ENCODE results near the gene RNU1-2.

RNU1-2 gene

GRCh38 chr1:16905110-16905867 lies 9.5 kb downstream of the RNU1-2 start:
- Histone ChIP-seq H3K4me2 (ENCODE audit: low read depth, low read length) (peak overlapping the region; percentile 76), H3K79me2 (ENCODE audit: low read length) (no peaks in the 10 kb centered on the region), H3K36me3 (replicated peaks; ENCODE audit: insufficient read depth, low read length) (no peaks in the 10 kb centered on the region), H3K9ac (ENCODE audit: low read length) (peak overlapping the region; percentile 98), H3K4me3 (ENCODE audit: low read length) (peak overlapping the region; percentile 62), H3K27me3 (replicated peaks; ENCODE audit: insufficient read depth, low read length) (no peaks in the 10 kb centered on the region), H3K9me3 (replicated peaks; ENCODE audit: insufficient read depth, low read length) (no peaks in the 10 kb centered on the region), H3F3A (ENCODE audit: insufficient read depth, low read length) (peaks cover 39% of the 10 kb centered on the region), H3K27ac (ENCODE audit: low read length) (peak overlapping the region; percentile 88), H3K9me2 (replicated peaks; ENCODE audit: insufficient read depth, low read length) (no peaks in the 10 kb centered on the region), H4K20me1 (ENCODE audit: insufficient read depth, low read length) (no peaks in the 10 kb centered on the region), H3K4me1 (ENCODE audit: low read length) (peaks cover 40% of the 10 kb centered on the region), H2AFZ (ENCODE audit: low read length) (peak overlapping the region; percentile 40)
- TF ChIP-seq EZH2phosphoT487 (IDR thresholded peaks at IDR 0.05; ENCODE audit: low read length), result no peak
- no peak for TF ChIP-seq CTCF (IDR thresholded peaks at IDR 0.05; ENCODE audit: low read length)
- TF ChIP-seq EZH2 (optimal IDR thresholded peaks at IDR 0.05; ENCODE audit: low read depth, low read length), result no peak
- peak; percentile 85 for DNase-seq

GRCh38 chr1:16905868-16906702 lies 10.3 kb downstream of the RNU1-2 start:
- H2AFZ ChIP-seq (ENCODE audit: low read length), result no peak overlapping the region
- peaks cover 34% of the 10 kb centered on the region for H3F3A ChIP-seq (ENCODE audit: insufficient read depth, low read length)
- DNase-seq, result peak; percentile 29
- no peak overlapping the region for H3K4me3 ChIP-seq (ENCODE audit: low read length)
- peak overlapping the region; percentile 88; the same call in 1 of the 2 replicates for H3K27ac ChIP-seq (ENCODE audit: low read length)
- TF ChIP-seq CTCF (IDR thresholded peaks at IDR 0.05; ENCODE audit: low read length) (no peak), EZH2phosphoT487 (IDR thresholded peaks at IDR 0.05; ENCODE audit: low read length) (no peak), EZH2 (optimal IDR thresholded peaks at IDR 0.05; ENCODE audit: low read depth, low read length) (no peak)
- H3K4me1 ChIP-seq (ENCODE audit: low read length), result peaks cover 34% of the 10 kb centered on the region
- H3K36me3 ChIP-seq (replicated peaks; ENCODE audit: insufficient read depth, low read length), result no peaks in the 10 kb centered on the region
- no peaks in the 10 kb centered on the region for H3K9me2 ChIP-seq (replicated peaks; ENCODE audit: insufficient read depth, low read length)
- no peaks in the 10 kb centered on the region for H4K20me1 ChIP-seq (ENCODE audit: insufficient read depth, low read length)
- H3K4me2 ChIP-seq (ENCODE audit: low read depth, low read length), result peak overlapping the region; percentile 76
- no peaks in the 10 kb centered on the region for H3K27me3 ChIP-seq (replicated peaks; ENCODE audit: insufficient read depth, low read length)
- H3K9me3 ChIP-seq (replicated peaks; ENCODE audit: insufficient read depth, low read length), result no peaks in the 10 kb centered on the region
- no peaks in the 10 kb centered on the region for H3K79me2 ChIP-seq (ENCODE audit: low read length)
- H3K9ac ChIP-seq (ENCODE audit: low read length), result peak overlapping the region; percentile 21

- no peaks in the 10 kb centered on the region for H3K9me3 ChIP-seq (replicated peaks; ENCODE audit: insufficient read depth, low read length)
- no peak overlapping the region for H3K4me2 ChIP-seq (ENCODE audit: low read depth, low read length)
- no peak overlapping the region for H2AFZ ChIP-seq (ENCODE audit: low read length)
- no peaks in the 10 kb centered on the region for H3K36me3 ChIP-seq (replicated peaks; ENCODE audit: insufficient read depth, low read length)
- H3K9ac ChIP-seq (ENCODE audit: low read length), result no peak overlapping the region
- H3K9me2 ChIP-seq (replicated peaks; ENCODE audit: insufficient read depth, low read length), result no peaks in the 10 kb centered on the region
- H3K4me1 ChIP-seq (ENCODE audit: low read length), result peaks cover 26% of the 10 kb centered on the region
- DNase-seq, result no peak
- no peaks in the 10 kb centered on the region for H3K27me3 ChIP-seq (replicated peaks; ENCODE audit: insufficient read depth, low read length)
- H4K20me1 ChIP-seq (ENCODE audit: insufficient read depth, low read length), result no peaks in the 10 kb centered on the region
- no peak overlapping the region for H3K4me3 ChIP-seq (ENCODE audit: low read length)
- no peak for TF ChIP-seq EZH2 (optimal IDR thresholded peaks at IDR 0.05; ENCODE audit: low read depth, low read length)
- TF ChIP-seq EZH2phosphoT487 (IDR thresholded peaks at IDR 0.05; ENCODE audit: low read length), result no peak
- no peak for TF ChIP-seq CTCF (IDR thresholded peaks at IDR 0.05; ENCODE audit: low read length)
- no peak overlapping the region for H3K27ac ChIP-seq (ENCODE audit: low read length)
- H3F3A ChIP-seq (ENCODE audit: insufficient read depth, low read length), result peaks cover 32% of the 10 kb centered on the region
- no peaks in the 10 kb centered on the region for H3K79me2 ChIP-seq (ENCODE audit: low read length)
Observed at GRCh38 chr1:16906873-16907272, 11.1 kb downstream of the RNU1-2 start.
